OCI-LY1 (cell line): ENCODE results near the gene SORCS3.

ENCODE experiments used
- H2AFZ ChIP-seq: fragments of 200-600 bp; sonication (generic), shearing (Covaris generic); 2 replicates; pipeline ENCODE4 v1.6.0; 2014; ENCODE audit warnings: antibody characterized with exemption, mild to moderate bottlenecking, low read length
- H3F3A ChIP-seq: fragments of 200-600 bp; sonication (generic), shearing (Covaris generic); 2 replicates; pipeline ENCODE4 v1.6.0; 2014; ENCODE audit warnings: mild to moderate bottlenecking, antibody characterized with exemption, low read length, moderate library complexity; ENCODE audit not compliant: insufficient read depth
- H3K27ac ChIP-seq: fragments of 200-600 bp; sonication (generic); 2 replicates; pipeline ENCODE4 v1.5.1; 2014; ENCODE audit warnings: low read length, mixed run types, mild to moderate bottlenecking, low read depth; ENCODE audit not compliant: poor library complexity, severe bottlenecking
- H3K27me3 ChIP-seq: fragments of 200-600 bp; sonication (generic); 2 replicates; pipeline ENCODE4 v1.6.0; 2014; ENCODE audit warnings: antibody characterized with exemption, mild to moderate bottlenecking, low read length, moderate library complexity; ENCODE audit not compliant: insufficient read depth
- H3K36me3 ChIP-seq: fragments of 200-600 bp; sonication (generic); 2 replicates; pipeline ENCODE4 v1.6.1; 2014; ENCODE audit warnings: mild to moderate bottlenecking, antibody characterized with exemption, low read length, moderate library complexity, mixed read lengths; ENCODE audit not compliant: insufficient read depth
- H3K4me1 ChIP-seq: fragments of 200-600 bp; sonication (generic); 2 replicates; pipeline ENCODE4 v1.5.1; 2014; ENCODE audit warnings: mild to moderate bottlenecking, low read length, moderate library complexity; ENCODE audit not compliant: insufficient read depth, severe bottlenecking
- H3K4me2 ChIP-seq: fragments of 200-600 bp; sonication (generic), shearing (Covaris generic); 2 replicates; pipeline ENCODE4 v1.6.1; 2014; ENCODE audit warnings: low read length
- H3K4me3 ChIP-seq: fragments of 200-600 bp; sonication (generic); 2 replicates; pipeline ENCODE4 v1.5.1; 2014; ENCODE audit warnings: low read length, low read depth, mild to moderate bottlenecking, mixed read lengths; ENCODE audit not compliant: poor library complexity, severe bottlenecking
- H3K79me2 ChIP-seq: fragments of 200-600 bp; shearing (Covaris generic); 2 replicates; pipeline ENCODE4 v1.6.1; 2016; ENCODE audit warnings: mixed run types, low read length, mixed read lengths; ENCODE audit not compliant: insufficient read depth
- H3K9ac ChIP-seq: fragments of 200-600 bp; sonication (generic), shearing (Covaris generic); 2 replicates; pipeline ENCODE4 v1.6.1; 2014; ENCODE audit warnings: mild to moderate bottlenecking, low read length, mixed read lengths
- H3K9me2 ChIP-seq: fragments of 200-600 bp; sonication (generic), shearing (Covaris generic); 2 replicates; pipeline ENCODE4 v1.6.1; 2014; ENCODE audit warnings: low read depth, mild to moderate bottlenecking, low read length, mixed read lengths
- H3K9me3 ChIP-seq: fragments of 200-600 bp; shearing (Covaris generic); 2 replicates; pipeline ENCODE4 v1.6.1; 2014; ENCODE audit warnings: low read length, mixed read lengths
- H4K20me1 ChIP-seq: fragments of 200-600 bp; sonication (generic), shearing (Covaris generic); 2 replicates; pipeline ENCODE4 v1.6.0; 2016; ENCODE audit warnings: mild to moderate bottlenecking, low read length; ENCODE audit not compliant: insufficient read depth
- CTCF ChIP-seq: fragments of 200-600 bp; sonication (generic), shearing (Covaris generic); IDR thresholded peaks from 2 replicates; pipeline ENCODE4 v1.5.1; 2017; ENCODE audit warnings: mild to moderate bottlenecking, antibody characterized with exemption, low read length, moderate library complexity, mixed read lengths
- EZH2 ChIP-seq: fragments of 200-600 bp; sonication (generic), shearing (Covaris generic); IDR thresholded peaks from 2 replicates; pipeline ENCODE4 v1.8.0; 2017; ENCODE audit warnings: borderline replicate concordance, mixed run types, mild to moderate bottlenecking, antibody characterized with exemption, low read length, moderate library complexity, mixed read lengths

Gene SORCS3

GRCh38 chr10:104842704-104843103, 201.6 kb downstream of the SORCS3 start:
- Histone ChIP-seq H2AFZ (no peak overlapping the region), H3K27ac (no peak overlapping the region), H4K20me1 (no peaks in the 10 kb centered on the region), H3K9me2 (no peaks in the 10 kb centered on the region), H3K9me3 (no peaks in the 10 kb centered on the region), H3K4me1 (no peaks in the 10 kb centered on the region), H3F3A (no peaks in the 10 kb centered on the region), H3K27me3 (no peaks in the 10 kb centered on the region), H3K36me3 (no peaks in the 10 kb centered on the region), H3K79me2 (no peaks in the 10 kb centered on the region), H3K4me2 (no peak overlapping the region), H3K4me3 (no peak overlapping the region), H3K9ac (no peak overlapping the region)
- no peak for TF ChIP-seq EZH2
- no peak for TF ChIP-seq CTCF

- H3K4me3 ChIP-seq, result no peak overlapping the region
- H3K9ac ChIP-seq, result no peak overlapping the region
- H3K36me3 ChIP-seq, result no peaks in the 10 kb centered on the region
- H3K79me2 ChIP-seq, result no peaks in the 10 kb centered on the region
- no peak for TF ChIP-seq EZH2
- no peak for TF ChIP-seq CTCF
- no peaks in the 10 kb centered on the region for H3K9me3 ChIP-seq
- H3K4me2 ChIP-seq, result no peak overlapping the region
- H3K9me2 ChIP-seq, result no peaks in the 10 kb centered on the region
- H3K27ac ChIP-seq, result no peak overlapping the region
- no peaks in the 10 kb centered on the region for H3F3A ChIP-seq
- no peaks in the 10 kb centered on the region for H3K4me1 ChIP-seq
- H4K20me1 ChIP-seq, result no peaks in the 10 kb centered on the region
- H3K27me3 ChIP-seq, result no peaks in the 10 kb centered on the region
- H2AFZ ChIP-seq, result no peak overlapping the region
Observed at GRCh38 chr10:104844073-104844472, 203.0 kb downstream of the SORCS3 start.

GRCh38 chr10:104850023-104850422, 208.9 kb downstream of the SORCS3 start:
- Histone ChIP-seq H3F3A (no peaks in the 10 kb centered on the region), H3K4me3 (no peak overlapping the region), H3K36me3 (no peaks in the 10 kb centered on the region), H3K27me3 (no peaks in the 10 kb centered on the region), H3K79me2 (no peaks in the 10 kb centered on the region), H3K27ac (no peak overlapping the region), H3K4me1 (no peaks in the 10 kb centered on the region), H3K9ac (no peak overlapping the region), H3K9me2 (no peaks in the 10 kb centered on the region), H3K4me2 (no peak overlapping the region), H4K20me1 (no peaks in the 10 kb centered on the region), H2AFZ (no peak overlapping the region), H3K9me3 (no peaks in the 10 kb centered on the region)
- TF ChIP-seq CTCF, result no peak
- TF ChIP-seq EZH2, result no peak
